GM18517 (cell line): ENCODE results near the gene BMAL1.

ENCODE experiments used
- ATAC-seq: cut with Tn5 transposase; IDR thresholded peaks from one replicate; pipeline ENCODE4 v1.9.1; 2021; ENCODE audit warnings: mild to moderate bottlenecking, moderate library complexity; ENCODE audit not compliant: unreplicated experiment

BMAL1 gene

DNA sequence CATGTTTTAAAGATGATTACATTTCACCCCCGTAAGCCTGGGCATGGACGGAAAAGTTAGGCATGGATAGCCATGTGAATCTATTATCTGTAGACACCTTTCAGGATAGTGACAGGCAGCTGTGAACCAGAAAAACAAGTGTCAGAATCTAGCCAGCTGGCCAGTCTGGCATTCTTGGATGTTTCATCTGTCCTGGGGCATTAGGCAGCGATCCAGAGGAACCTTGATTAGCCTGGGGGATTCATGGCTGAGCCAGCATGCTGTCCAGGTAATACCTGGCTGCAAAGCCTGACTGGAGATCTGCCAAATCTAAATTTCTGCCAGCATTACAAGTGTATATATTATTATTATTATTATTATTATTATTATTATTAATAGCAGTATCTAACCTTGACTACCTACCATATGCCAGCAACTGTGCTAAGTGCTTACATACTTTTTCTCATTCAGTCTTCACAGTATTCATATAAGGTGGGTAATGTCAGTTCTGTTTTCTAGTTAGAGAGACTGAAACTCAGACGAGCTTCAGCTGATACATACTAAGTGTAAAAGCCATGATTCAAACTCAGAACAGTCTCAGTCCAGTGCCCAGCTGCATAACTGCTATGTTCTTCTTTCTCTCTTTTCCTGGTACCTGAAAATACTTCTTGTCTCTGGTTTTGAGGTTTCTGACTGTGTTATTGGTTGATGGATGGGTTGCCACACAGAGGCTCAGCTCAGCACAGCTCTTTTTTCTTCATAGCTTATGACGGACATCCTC, 12.8 kb downstream of the BMAL1 start:
- ATAC-seq = no peak

DNA sequence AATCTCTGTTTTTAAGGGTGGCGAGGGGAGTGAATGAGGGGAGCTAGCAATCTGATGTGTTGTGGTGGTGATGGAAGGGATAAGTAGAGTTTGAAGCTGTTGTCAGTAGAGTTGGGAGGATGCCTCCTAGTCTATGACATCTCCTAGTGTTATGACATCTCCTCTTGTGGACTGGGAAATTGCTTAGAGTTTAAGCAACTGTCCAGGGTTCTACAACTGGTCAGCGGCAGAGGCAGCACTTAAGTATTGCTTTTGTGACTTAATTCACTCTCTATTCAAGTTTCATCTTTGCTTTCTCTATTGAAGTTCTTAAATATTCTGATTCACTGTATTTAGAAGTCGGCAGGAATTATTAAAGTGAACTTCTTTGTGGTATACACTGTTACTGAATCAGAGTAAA, 13.8 kb downstream of the BMAL1 start:
- ATAC-seq = no peak

DNA sequence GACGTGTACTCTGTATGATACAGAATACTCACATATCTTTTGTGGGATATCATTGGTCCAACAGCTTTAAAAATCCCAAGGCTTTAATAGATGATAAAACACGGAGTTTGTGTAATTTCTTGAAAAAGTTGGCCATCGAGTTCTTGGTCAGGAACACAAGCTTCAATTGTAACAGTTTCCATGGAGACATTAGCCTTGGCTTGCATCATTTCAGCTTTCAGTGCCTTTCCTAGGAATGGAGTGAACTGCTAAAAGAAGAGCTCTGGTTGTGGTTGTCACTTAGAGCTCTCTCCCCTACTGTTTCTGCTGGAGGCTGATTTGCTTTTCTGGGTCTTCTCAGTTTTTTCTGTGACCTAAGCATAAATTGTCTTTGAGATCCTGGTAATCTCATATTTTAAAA, 14.2 kb downstream of the BMAL1 start:
- no peak for ATAC-seq

DNA sequence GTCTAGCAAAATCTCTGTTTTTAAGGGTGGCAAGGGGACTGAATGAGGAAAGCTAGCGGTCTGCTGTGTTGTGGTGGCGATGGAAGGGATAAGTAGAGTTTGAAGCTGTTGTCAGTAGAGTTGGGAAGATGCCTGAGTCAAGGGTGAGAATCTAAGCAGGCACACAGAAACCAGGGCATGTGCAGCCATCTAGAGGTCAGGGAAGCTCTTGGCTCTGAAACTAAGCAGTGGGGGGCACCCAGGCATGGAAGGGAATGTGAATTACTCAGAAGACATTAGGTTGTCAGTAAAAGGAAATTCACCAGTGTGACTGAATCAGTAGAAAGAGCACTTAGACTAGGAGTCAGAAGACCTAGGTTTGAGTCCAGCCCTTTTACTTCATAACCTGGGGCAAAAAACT, 15.4 kb downstream of the BMAL1 start:
- ATAC-seq = no peak

DNA sequence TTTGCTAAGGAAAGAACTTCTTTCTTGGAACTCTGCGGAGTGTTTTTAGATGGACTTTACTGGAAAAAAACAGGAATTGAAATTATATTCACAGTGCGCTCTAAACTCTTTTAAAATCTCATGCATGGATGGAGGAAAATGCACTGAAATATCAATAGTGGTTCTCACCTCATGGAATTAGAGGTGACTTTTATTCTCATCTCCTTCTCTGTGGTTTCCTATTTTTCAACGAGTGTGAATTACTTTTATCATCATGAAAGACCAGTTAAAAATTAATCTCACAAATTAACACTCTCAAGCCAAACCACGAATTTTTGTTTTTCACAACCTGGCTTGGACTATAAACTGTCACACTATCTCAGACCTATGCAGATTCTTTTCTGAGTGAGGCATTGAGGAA, 16.6 kb downstream of the BMAL1 start:
- ATAC-seq = no peak

DNA sequence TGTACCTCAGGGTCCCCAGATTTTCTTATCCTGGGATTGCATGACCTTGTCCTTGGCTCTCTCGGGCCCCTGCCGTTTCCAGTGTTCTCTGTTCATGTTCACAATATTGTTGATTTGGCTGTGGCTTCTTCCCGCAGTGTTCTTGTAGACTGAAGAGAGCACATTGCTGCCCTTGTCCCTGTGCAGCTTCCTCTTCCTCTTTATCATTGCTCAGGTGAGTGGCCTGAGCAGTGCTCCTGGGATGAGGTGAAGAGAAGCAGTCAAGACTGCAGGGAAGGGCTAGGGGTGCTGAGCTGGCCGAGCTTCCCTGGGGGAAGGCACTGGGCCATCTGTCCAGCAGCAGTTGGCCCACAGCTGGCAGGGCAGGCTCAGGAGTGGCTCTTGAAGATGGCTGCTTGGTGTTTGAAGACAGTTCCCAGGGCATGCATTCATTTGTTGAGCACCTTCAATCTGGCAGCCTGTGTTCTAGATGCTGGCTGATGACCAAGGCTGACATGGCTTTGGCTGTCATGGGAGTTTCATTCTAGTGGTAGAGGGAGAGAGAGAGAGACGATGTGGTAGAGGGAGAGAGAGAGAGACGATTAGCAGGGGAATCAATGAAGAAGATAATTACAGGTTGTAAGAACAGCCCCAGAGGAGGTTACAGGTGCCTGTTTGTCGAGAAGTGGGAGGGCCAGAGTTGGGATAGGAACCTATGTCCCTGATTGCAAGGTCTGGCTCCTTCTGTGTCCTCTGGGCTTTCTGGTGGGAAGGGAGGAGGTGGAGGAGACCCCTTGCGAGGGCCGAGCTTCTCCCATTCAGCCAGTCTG, 17.4 kb downstream of the BMAL1 start:
- ATAC-seq = no peak

DNA sequence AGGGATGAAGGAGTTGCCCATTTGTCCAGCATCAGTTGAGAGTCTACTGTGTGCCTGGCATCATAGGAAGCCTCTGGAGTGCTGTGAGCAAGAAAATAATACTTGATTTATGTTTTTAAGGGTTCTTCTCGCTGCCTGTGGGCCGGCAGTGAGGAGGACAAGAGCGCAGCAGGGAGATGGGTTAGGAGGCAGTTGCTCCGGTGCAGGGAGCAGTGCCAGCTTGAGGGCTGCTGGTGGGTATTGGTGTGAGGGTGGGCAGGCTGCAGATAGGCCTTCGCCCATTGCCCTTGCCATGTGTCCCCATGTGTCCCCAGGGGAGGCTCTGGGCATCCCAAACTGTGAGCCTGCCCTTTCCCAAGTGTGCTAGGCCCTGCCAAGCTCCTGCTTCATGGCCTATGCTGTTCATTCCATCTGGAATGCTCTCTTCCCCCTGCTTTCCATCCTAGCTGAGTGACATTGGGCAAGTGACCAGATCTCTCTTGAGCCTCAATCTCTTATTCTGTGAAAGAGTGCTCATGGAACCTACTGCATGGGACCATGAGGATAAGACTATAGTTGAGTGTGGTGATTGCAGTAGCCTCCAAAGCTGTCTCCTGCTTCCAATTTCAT, 19.8 kb downstream of the BMAL1 start:
- no peak for ATAC-seq

DNA sequence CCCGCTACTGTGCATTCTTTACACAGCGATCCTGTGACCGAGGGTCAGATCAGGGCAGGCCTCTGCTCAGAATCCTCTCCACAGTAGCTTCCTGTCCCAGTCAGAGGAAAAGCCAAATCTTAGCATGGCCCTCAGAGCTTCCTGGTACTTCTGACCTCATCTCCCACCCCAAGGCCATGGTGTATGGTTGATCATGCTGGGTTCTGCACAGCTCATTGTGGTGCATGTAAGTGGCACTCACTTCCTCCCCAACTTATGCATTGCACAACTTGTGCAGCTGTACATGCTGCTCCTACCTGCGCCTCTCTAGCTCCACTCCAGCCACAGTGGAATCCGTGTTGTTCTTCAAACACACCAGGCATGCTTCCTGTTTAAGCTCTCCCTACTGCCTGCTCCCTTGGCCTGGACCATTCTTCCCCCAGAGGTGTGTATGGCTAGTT, 20.3 kb downstream of the BMAL1 start:
- ATAC-seq = no peak

DNA sequence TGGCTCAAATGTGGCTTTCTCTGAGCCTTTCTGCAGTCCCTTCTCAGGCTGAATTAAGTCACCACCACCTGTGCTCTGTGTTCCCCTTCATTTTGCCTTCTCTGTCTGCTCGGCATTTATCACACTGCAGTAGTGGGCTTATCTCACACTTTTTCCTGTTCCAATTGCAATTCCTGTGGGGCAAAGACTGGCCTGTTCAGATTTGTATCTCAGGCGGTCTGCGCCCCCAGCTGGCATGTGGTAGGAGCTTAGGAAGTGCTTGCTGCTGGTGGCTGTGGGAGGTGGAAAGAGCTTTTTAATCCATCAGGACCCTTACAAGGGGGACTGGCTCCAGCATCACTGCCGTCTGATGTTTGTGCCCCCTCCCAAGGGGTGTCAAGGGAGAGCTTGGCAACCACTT, 21.2 kb downstream of the BMAL1 start:
- no peak for ATAC-seq

DNA sequence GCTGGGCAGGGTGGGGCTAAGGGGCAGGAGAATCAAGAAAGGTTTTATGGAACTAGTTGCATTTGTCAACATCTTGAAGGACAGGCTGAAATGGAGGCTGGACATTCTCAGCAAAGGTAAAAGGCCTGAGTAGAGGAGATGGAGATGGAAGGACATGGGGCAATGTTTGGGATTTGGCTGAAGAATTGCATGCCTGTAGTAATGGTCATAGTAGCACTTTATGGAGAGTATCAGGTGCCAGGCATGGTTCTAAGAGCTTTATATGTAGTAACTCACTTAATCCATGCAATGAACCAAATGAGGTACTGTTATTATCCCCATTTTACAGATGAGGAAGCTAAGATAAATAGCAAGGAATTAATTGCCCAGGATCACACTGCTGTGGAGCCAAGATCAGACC, 23.9 kb downstream of the BMAL1 start:
- no peak for ATAC-seq

DNA sequence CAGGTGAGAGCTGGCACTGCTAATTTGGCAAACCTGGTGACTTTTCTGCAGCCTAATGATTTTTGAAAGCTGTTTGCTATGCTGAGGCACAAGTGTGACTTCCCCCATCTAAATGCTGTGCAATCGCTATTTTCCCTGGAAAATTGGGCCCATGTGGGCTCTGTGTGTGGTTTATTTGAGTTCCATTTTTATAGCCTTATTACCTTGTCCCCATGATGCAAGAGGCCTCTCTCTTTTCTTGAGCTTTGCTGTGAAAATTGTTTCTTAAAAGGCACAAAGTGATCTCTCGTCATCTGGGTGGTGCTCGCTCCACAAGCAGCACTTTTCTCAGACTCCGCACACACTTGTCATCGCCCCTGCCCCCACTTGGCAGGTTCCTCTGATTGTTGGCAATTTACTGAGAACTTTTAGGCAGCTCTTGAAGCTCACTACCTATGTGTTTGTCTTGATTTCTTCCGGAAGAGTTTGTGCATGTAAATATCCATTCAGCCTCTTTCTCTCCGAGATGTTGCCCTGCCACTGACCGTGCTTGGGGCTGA, 24.9 kb downstream of the BMAL1 start:
- no peak for ATAC-seq

DNA sequence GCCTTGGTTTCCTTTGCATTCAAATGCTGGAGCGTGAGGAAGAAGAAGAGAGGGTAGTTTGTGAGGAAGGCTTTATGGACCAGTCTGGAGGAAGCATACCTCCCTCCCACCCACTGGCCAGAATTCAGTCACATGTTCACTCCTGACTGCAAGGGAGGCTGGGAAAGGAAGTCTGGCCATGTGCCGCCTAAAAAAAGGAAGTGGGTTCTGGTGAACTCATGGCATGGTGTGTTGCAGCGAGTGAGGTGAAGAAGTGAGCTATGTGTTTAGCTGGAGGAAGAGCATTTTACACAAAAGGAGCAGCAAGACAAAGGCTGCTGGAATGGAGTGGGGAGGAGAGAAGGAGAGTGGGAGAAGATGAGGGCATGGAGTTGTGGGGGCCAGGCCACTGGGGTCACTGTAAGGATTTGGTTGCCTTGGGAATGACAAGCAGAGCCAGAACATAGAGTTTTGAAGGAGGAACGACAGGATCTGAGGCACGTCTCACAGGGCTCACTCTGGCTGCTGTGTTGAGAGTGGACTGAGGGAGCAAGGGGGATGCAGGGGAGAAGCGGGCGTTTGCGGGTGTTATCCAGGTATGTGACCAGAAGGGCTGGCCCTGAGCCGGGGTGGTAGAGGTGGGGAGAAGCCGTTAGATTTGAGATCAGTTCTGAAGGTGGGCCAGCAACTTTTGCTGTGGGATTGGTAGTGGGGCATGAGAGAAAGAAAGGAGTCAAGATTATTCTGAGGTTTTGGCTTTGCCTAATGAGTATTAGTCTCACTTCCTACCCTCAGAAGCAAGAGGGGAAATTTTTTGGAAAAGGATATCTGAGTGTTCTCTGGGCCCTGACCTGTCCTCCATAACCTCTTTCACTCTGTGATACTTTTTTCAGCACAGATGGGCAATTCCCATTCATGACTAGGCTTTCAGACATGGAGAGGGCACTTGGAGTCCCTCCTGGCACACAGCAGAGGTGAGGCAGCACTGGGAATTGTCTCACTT, 26.4 kb downstream of the BMAL1 start:
- no peak for ATAC-seq

DNA sequence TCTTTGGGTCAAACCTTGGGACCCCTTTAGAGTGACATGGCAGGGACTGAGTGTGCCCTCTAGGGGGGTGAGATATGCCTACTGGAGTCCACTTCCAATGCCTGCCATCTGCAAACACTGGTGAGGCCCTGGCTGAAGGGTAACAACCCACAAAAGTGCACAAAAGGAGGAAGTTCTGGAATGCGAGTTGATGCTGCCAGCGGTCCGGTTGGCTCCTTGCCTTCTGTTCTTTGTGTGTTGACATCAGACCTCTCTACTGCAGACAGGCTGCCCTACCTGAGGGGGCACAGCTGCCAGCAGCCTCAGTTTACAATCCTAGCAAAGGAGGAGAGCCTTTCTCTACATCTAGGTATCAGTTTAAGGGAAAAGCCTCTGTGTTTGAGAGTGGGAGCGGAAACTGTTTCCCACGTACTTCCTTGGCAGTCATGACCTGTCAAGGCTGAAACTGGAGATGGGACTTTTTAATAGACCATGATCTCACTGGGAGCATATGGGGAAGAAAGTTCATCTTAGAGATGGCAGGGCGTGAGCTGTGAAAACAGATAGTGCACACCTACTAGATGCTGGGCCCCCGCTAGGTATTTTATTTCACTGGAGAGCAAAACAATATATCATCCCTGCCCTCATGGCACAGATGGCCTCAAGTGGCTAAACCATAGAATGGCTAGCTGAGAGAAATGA, 27.2 kb downstream of the BMAL1 start:
- ATAC-seq = no peak

DNA sequence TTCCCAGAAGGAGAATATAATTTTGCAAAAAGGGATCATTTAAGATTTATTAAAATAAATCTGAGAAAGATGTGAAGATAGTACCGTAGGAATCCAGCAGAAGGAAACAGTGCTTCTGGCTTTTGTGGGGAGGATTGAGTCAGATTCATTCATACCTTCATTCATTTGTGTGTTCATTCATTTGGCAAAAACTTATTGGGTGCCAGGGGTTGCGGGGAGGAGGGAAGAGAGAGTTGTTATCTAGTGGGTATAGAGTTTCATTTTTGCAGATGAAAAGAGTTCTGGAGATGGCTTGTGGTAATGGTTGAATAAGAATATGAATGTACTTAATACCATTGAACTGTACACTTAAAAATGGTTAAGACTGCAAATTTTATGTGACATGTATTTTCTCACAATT, 31.1 kb downstream of the BMAL1 start:
- ATAC-seq = no peak

DNA sequence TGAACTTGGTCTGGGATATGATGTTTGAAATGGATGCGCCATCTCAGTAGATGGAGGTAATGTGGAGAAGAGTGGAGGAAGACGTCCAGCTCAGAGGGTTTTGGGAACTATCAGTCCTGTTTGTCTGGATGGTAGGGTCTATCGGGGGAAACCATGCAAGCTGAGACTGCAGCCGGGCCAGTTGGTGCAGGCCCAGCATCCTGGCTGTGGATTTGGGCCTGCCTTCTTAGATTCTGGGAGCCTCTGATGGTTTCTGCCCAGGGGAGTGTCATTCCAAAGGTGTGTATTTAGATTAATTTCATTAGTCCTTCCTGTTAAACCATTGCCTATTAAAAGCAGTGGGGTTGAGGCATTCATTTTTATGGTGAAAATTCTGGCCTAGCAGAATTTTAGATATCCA, 31.6 kb downstream of the BMAL1 start:
- no peak for ATAC-seq

DNA sequence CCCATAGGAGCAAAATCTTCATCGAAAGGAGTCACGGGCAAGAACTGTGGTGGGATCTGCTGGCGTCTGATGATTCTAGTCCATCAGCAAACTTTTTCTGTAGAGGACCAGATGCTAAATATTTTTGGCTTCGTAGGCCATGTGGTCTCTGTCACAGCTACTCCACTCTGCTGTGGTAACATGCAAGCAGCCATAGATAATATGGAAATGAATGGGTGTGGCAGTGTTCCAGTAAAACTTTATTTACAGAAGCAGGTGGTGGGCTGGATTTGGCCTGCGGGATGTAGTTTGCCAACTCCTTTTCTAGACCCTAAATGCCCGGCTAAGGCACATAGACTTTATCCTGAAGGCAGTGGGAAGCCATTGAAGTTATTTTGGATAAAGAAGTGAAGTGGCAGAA, 32.9 kb downstream of the BMAL1 start:
- ATAC-seq = no peak

DNA sequence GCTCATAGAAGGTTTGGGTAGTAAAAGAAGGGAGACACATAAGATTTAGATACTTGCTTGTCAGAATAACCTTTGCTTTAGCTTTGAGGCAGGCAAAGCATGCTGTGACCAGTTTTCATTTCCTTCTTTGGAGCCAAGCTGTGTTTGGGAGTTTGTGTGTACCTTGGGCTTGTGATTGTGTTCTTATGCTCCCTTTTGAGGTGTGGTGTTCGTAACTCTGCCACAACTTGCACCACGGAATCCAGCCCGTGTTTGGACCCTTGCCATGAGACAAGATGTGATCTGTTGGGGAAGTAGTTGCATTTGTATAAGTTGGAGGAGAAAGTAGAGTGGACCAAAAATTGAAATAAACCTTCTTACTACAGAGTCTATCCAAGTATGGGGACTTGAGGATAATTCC, 34.0 kb downstream of the BMAL1 start:
- ATAC-seq = no peak

DNA sequence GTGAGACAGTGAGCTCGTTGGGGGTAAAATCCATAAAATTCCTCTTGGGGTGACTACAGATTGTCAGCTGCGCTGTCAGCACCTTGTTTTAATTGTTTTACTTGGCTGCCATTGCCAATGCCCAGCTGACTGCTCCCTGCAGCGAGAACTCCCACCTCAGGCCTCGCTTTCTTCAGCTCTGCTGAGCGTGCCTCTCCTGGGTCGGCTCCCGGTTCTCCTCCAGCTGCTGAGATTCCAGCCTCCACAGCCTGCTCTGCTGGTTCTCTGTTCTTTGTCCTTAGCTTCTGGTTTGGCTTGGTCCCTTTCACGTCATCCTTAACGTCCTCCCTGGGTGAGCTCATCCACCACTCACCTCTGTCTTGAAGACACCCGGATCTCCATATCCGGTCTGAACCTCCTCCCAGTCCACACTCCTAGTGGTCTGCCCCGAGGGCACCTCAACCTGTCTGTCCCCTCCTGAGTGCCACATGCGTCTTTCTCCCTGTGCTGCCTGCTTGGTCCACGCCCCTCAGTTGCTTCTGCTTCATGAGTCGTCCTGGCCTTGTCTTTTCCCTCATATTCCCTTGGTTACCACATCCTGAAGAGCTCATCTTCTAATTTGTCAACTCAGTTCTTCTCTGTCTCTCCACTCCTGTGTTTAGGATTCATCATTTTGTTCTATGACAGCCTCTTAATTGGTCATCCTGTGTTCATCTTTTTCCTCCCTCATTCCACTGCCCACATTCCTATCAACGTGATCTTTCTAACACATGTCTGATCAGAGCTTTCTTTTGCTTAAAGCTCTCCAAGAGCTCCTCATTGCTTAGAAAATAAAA, 35.6 kb downstream of the BMAL1 start:
- ATAC-seq = no peak
